Upper lobe of right lung (tissue), 1 donor: ENCODE results near the gene CCER1. TPM values are rescaled to one million over a fixed set of nuclear protein-coding genes. Genes with fewer than 3 reads are reported as not detected.

Source experiments
- ATAC-seq: fragments of 200-7000 bp; cut with Tn5 transposase; one replicate; pipeline ENCODE4 v1.9.1; 2020; ENCODE audit warnings: mild to moderate bottlenecking, moderate library complexity
- DNase-seq: peaks from one replicate; pipeline ENCODE4 v3.0.0-alpha.2; 2020
- H3K27ac ChIP-seq: fragments of 200-600 bp; one replicate; pipeline ENCODE4 v1.8.0; 2022
- H3K27me3 ChIP-seq: fragments of 200-600 bp; one replicate; pipeline ENCODE4 v1.8.0; 2022; ENCODE audit warnings: mild to moderate bottlenecking
- H3K36me3 ChIP-seq: fragments of 200-600 bp; one replicate; pipeline ENCODE4 v1.8.0; 2022
- H3K4me1 ChIP-seq: fragments of 200-600 bp; one replicate; pipeline ENCODE4 v1.8.0; 2022
- H3K4me3 ChIP-seq: fragments of 200-600 bp; one replicate; pipeline ENCODE4 v1.8.0; 2022; ENCODE audit warnings: mild to moderate bottlenecking
- H3K9me3 ChIP-seq: fragments of 200-600 bp; one replicate; pipeline ENCODE4 v1.8.0; 2022
- CTCF ChIP-seq: fragments of 200-600 bp; IDR thresholded peaks from one replicate; pipeline ENCODE4 v1.8.0; 2022; ENCODE audit warnings: antibody characterized with exemption
- intact Hi-C: fragments of 100-400 bp; cut with DNase I; formaldehyde crosslinking; loops from one replicate; pipeline ENCODE4 v1.11.0; 2022
- total RNA-seq: library from RNA; stranded (reverse); fragmentation: NEBNext Ultra II Directional; extraction: Animal tissue kit (Norgen Biotek cat#: 25700); gene quantifications from one replicate; pipeline ENCODE4 v1.2.1, GENCODE V29; 2021
- donor health status: DM: no; HTN: yes; CAD: no; lungs with severe emphysema.

The CCER1 gene
- total RNA-seq, 1 donor from 2014 or later = not detected

- Histone ChIP-seq H3K9me3 (no peaks in the 10 kb centered on the region), H3K27ac (no peak overlapping the region), H3K36me3 (no peaks in the 10 kb centered on the region), H3K4me3 (no peak overlapping the region), H3K4me1 (no peaks in the 10 kb centered on the region), H3K27me3 (no peaks in the 10 kb centered on the region)
- no peak for ATAC-seq
- no peak for TF ChIP-seq CTCF
- intact Hi-C loops = no loop called here
- DNase-seq = no peak
Measured at GRCh38 chr12:90965204-90965603, 10.2 kb upstream of the CCER1 start.

- H3K9me3 ChIP-seq = no peaks in the 10 kb centered on the region
- no peaks in the 10 kb centered on the region for H3K4me1 ChIP-seq
- H3K27ac ChIP-seq = no peak overlapping the region
- no peak overlapping the region for H3K4me3 ChIP-seq
- ATAC-seq (no peak), DNase-seq (no peak)
- no peaks in the 10 kb centered on the region for H3K36me3 ChIP-seq
- no peaks in the 10 kb centered on the region for H3K27me3 ChIP-seq
- no peak for TF ChIP-seq CTCF
- intact Hi-C loops = no loop called here
Measured at GRCh38 chr12:90964616-90965015, 9.6 kb upstream of the CCER1 start.

- intact Hi-C loops = no loop called here
Measured at GRCh38 chr12:90963946-90964345, 9.0 kb upstream of the CCER1 start.

GRCh38 chr12:90961154-90961553 is 6.2 kb upstream of the CCER1 start:
- H3K27ac ChIP-seq = no peak overlapping the region
- H3K27me3 ChIP-seq = no peaks in the 10 kb centered on the region
- TF ChIP-seq CTCF = no peak
- no peaks in the 10 kb centered on the region for H3K36me3 ChIP-seq
- H3K9me3 ChIP-seq = no peaks in the 10 kb centered on the region
- H3K4me3 ChIP-seq = no peak overlapping the region
- intact Hi-C loops = no loop called here
- ATAC-seq (no peak), DNase-seq (no peak)
- H3K4me1 ChIP-seq = no peaks in the 10 kb centered on the region

More at GRCh38 chr12:90963946-90964345, 9.0 kb upstream of the CCER1 start:
- Histone ChIP-seq H3K27ac (no peak overlapping the region), H3K36me3 (no peaks in the 10 kb centered on the region), H3K4me1 (no peaks in the 10 kb centered on the region), H3K27me3 (no peaks in the 10 kb centered on the region), H3K4me3 (no peak overlapping the region), H3K9me3 (no peaks in the 10 kb centered on the region)
- DNase-seq = no peak
- no peak for ATAC-seq
- TF ChIP-seq CTCF = no peak

- ATAC-seq = peak; percentile 70
- TF ChIP-seq CTCF = peak; percentile 68
- no peak overlapping the region for H3K4me3 ChIP-seq
- no peak overlapping the region for H3K27ac ChIP-seq
- H3K9me3 ChIP-seq = no peaks in the 10 kb centered on the region
- intact Hi-C loops = no loop called here
- no peaks in the 10 kb centered on the region for H3K27me3 ChIP-seq
- H3K4me1 ChIP-seq = no peaks in the 10 kb centered on the region
- DNase-seq = no peak
- H3K36me3 ChIP-seq = no peaks in the 10 kb centered on the region
Measured at GRCh38 chr12:90959538-90960139, 4.7 kb upstream of the CCER1 start.

GRCh38 chr12:90959032-90959431 is 4.1 kb upstream of the CCER1 start:
- ATAC-seq (no peak), DNase-seq (no peak)
- Histone ChIP-seq H3K4me1 (no peaks in the 10 kb centered on the region), H3K27me3 (no peaks in the 10 kb centered on the region), H3K4me3 (no peak overlapping the region), H3K36me3 (no peaks in the 10 kb centered on the region), H3K27ac (no peak overlapping the region), H3K9me3 (no peaks in the 10 kb centered on the region)
- intact Hi-C loops = no loop called here
- no peak for TF ChIP-seq CTCF
